Hematopoietic multipotent progenitor cell (in vitro differentiated cells): ENCODE results near the gene C19orf81. TPM values are rescaled to one million over a fixed set of nuclear protein-coding genes. Genes with fewer than 3 reads are reported as not detected.

ENCODE experiments used
- DNase-seq, 3 donors: peaks; one replicate each; pipeline ENCODE4 v3.0.0-alpha.2; 2011 to 2015; ENCODE audit warnings: low read depth in 2 of 3, low spot score in 2 of 3
- total RNA-seq: library from RNA; depleted of rRNA; stranded (reverse); fragments of >200 nt; gene quantifications from one replicate; pipeline ENCODE4 v1.2.3, GENCODE V29; 2012

The C19orf81 gene
- total RNA-seq, 1 donor, result 1.6 TPM

DNA sequence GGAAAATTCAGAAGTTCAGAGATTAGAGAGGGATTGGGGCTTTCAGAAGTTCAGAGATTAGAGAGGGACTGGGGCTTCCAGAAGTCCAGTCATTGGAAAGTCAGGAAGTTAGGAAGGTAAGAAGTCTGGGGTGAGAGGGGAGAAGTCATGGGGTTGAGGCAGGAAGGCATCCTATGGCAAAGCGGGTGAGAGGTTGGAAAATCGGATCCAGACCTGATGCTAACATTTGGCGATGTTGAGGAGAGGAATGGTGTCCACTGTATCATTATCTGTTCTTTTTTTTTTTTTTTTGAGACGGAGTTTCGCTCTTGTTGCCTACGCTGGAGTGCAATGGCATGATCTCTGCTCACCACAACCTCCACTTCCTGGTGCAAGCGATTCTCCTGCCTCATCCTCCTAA, 20.7 kb upstream of the C19orf81 start:
- no peak for DNase-seq

DNA sequence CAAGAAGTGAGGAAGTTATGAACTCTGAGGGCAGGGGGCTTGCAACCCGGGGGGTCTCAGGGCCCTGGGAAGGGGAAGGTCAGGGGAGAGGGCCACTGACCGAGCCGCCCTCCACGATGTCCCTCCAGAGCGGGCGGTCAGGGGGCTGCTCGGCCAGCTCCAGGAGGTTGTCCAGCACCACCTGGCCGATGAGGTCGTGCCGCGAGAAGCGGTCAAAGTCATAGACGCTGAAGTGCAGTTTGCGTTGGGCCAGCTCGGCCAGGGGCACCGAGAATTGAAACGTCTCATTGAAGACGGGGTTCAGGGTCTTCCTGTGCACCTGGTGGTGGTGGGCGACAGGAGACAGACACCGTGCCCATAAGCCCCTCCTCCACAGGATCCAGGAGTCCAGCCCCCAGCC, 20.1 kb upstream of the C19orf81 start:
- no peak for DNase-seq

DNA sequence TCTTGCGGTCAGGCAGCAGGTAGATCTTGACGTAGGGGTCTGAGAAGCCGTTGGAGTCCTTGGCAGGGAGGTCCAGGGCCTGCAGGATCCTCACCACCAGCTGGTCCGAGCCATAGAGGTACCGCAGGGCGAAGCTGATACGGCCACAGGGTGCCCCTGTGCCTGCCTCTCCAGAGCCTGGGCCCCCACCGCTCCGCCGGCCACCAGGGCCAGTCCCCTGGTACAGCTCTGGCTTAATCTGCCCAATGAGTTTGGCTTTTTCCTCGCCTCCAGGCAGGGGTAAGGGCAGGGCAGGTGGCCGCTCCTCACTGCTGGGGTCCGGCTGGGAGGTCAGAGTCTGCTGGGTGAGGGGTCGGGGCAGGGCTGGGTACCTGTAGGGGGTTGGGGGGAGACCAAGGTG, 19.4 kb upstream of the C19orf81 start:
- no peak for DNase-seq

DNA sequence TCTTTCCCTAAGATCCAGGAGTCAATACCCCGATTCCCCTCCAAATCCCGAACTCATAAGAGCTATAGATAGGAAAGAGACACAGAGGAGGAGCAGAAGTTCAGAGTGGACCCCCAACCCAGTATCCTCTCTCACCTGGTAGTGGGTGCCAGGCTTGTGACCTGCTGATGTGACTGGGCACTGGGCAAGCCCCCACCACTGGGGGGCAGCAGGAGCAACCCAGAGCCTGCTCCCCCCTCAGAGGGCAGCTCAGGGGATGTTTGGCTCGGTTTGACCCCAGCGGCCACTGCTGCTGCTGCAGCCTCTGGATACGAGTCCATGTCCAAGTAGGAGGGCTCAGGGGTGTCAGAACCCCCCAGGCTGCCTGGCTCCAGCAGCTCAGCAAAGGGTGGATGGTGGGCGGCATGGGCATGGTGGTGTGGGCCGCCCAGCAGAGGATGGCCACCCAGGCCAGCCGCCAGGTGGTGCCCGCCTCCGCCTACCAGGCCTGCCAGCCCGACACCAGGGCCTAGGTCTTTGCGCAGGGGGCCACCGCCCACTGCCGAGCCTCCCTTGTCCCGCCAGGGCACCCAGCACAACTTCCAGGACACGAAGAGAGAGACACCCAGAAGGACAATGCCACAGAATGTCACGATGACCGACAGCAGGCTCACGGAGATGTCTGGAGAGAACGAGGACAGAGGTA, 17.0 kb upstream of the C19orf81 start:
- no peak for DNase-seq

DNA sequence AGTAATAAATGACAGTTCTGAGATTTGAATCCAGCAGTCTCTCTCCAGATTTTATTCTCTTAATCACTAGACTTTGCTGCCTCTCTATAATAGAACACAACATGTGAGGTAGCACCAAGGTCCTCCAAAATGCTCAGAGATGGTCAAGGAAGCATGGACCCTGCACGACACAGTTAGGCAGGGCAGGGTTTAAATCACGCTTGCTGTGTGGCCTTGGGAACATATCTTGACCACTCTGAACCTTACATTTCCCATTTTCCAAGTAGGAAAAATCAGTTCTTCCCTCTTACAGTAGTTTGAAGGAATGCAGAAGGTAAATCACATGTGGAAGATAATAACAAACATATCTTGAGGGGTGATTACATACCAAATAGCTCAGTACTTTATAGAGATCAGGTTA, 15.9 kb upstream of the C19orf81 start:
- no peak for DNase-seq

DNA sequence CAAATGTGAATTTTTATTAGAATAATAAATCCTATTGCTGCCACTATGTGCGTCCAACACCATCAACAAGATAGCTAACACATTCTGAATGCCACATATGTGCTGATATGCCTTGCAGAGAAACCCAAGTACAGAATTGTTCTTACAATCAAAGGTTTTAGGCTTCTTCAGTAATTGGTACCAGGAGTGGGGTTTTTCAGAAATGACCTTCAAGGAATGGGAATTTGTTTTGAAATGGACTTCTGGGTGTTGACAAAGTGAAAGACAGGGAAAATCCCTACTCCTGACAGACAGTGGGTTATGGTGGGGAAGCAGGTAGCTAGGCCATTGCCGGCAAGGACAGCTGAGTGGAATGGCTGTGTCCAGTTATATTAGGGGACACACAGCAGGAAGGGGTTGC, 15.3 kb upstream of the C19orf81 start:
- no peak for DNase-seq

DNA sequence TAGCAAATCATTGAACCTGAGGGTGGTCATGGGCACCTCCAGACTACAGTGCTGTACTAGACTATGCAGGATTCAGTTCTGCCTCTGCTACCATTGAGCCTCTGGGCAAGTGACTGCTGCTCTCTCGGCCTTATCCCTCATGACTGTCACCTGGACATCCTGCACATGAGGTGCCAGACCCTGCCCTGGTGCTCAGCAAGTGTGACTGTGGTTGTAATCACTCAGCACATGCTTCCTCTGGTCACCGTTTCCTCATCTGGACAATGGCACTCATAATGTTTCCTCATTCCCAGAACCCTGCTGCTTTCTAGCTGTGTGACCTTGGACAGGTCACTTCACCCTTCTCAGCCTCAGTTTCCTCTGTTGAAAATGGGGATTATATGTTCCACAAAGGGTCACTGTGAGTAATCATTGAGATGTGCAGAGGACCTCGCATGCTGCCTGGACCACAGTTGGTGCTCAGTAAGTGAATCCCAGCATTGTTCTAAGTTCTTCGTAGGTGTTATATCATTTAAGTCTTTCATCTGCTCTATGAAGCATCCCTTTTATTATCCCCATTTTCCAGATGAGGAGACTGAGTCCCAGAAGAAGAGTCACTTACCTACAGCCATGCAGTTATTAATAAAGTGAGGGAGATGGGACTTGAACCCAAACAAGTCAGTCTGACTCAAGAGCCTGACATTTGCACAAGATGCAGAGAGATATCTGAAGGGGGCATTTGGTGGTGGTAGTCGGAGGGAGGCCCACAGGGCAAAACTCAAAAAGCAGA, 12.7 kb upstream of the C19orf81 start:
- peak in 1 of 3 donors; percentile 21 for DNase-seq

DNA sequence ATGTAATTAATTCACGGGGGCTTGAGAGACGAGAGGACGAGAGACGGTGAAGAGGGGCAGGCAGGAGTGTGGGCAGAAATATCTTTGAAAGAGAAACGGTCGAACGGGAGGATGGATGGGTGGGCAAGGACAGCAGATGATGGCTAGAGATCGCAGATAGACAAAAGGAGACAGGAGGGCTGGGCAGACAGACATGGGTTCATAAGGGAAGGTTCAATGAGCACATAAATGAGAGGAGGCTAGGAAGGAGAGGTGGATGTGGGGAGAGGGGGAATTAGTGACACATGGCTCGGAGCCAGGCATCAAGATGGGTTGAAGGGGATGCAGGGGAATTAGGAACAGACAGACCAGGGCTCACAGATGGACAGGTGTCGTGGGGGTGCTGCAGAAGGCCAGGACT, 10.6 kb upstream of the C19orf81 start:
- DNase-seq, result no peak

DNA sequence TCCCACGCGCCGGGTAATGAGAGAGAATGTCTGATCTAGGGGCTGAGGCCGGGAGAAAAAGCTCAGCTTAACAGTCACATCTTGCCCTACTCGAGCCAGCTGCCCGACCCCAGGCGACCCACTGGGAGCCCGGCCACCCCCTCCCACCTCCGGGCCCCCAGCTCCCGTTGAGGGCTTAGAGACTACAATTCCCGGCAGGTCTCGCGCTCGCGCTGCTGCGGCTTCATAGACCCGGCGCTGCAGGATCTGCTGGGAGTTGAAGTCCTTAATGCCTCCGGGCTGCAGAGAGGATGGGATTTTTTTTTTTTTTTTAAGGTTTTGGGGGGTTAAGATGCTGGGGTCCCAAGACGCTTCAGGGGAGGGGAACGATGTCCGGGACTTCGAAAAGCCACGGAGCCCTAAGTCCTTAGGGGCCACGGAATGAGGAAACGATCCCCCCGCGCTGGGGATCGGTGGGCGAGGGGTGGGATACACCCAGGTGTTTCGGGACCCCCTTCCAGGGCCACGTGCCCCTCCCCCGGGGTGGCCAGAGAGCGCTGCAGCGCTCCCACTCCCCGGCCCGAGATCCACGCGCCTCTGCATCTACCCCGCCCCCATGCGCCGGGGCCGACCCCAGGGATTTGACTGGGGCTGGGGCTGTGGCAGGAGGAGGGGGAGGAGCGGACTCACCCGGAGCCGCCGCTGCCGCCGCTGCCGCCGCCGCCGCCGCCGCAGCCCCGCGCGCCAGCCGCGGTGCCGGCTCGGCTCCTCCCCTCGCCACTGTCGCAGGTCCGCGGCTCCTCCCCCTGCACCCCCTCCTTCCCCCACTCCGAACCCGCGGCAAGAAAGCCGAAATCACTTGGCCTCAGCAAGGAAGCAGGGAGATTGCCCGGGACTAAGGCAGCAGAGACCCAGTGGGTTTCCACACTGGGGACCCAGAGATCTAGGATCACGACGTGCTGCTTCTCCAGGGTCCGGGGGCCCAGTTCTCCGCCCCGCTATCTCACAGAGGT, 9.8 kb upstream of the C19orf81 start, which contains the start of gene SYT3:
SYT3 (minus strand) TSS at position 761 of the 992 bp plus-strand sequence. CDS start 2,470 bp downstream, outside the sequence.
- peak in 2 of 3 donors; percentile 50 to 63 for DNase-seq

DNA sequence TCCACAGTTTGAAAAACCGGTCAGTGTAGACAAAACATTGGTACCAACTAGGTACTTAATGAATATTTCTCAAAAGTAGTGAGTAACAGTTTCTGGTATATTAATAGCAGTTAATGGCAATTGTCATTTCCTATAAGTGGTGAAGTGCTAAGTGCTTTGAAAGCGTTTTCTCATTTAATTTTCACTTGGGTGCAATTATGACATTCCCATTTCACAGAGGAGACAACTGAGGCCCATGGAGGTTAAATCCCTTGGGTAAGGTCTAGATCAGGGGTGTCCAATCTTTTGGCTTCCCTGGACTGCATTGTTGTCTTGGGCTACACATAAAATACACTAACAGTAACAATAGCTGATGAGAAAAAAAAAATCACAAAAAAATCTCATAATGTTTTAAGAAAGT, 8.9 kb upstream of the C19orf81 start:
- no peak for DNase-seq

DNA sequence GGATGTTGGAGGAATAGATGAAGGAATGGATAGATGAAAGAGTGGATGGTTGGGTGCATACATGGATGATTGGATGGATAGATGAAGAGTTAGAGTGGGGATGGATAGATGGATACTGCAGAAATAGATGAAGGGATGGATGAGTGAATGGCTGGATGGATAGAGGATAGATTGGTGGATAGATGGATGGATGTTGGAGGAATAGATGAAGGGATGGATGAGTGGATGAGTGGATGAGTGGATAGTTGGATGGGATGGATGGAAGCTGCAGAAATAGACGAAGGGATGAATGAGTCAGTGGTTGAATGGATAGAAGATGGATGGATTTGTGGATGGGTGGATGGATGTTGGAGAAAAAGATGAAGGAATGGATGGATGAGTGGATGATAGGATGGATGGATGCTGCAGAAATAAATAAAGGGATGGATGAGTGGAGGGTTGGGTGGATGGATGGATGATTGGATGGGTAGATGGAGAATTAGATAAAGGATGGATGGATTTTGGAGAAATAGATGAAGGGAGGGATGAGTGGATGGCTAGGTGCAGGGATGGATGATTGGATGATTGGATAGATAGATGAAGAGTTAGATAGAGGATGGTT, 4.8 kb upstream of the C19orf81 start:
- DNase-seq, result no peak

DNA sequence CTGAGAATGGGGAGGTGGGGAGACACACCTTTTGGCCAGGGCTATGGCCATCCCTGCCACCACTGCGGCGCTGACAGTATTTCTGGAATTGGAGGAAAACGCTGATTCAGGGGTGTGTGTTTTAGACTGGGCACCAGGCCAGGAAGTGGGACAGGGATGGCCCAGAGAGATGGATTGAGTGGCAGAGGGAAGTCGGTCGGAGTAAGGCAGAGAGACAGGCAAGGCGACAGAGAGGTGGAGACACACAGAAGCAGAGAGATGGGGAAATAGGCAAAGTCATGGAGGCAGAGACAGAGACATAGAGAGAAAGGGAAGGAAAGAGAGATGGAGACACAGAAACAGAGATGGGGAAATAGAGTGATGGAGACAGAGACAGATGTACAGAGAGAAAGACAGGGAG, 4.1 kb upstream of the C19orf81 start:
- no peak for DNase-seq

DNA sequence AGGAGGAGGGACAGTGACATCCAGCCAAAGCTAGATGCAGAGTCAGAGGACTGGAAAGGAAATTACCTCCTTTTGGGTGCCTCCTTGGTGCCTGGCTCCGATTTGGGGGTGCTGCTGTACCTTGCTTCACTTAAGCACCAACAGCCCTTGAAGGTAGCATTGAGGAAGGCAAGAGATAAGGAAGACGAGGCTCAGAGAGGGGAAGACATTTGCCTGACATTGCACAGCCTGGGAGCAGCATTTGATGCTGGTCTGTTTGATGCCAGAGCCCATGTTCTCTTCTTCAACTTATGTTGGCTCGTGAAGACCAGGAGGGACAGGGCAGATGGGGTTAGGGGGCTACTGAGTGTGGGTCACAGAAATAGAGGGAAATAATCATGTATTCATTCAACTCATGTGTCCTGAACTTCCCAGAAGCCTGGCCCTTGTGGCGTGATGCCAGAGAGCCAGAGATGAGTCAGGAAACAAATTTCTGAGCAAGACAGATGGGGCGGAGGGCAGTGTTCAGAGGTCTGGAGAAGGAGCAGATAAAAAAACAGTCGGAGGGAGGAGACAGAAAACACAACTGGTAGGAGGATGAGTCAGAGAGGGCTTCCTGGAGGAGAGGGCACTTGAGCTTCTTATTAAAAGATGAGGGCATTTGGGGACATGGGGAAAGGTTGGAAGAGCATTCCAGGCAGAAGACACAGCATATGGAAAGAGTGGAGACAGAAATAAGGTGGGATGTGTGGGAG, 3.0 kb upstream of the C19orf81 start:
- no peak for DNase-seq

DNA sequence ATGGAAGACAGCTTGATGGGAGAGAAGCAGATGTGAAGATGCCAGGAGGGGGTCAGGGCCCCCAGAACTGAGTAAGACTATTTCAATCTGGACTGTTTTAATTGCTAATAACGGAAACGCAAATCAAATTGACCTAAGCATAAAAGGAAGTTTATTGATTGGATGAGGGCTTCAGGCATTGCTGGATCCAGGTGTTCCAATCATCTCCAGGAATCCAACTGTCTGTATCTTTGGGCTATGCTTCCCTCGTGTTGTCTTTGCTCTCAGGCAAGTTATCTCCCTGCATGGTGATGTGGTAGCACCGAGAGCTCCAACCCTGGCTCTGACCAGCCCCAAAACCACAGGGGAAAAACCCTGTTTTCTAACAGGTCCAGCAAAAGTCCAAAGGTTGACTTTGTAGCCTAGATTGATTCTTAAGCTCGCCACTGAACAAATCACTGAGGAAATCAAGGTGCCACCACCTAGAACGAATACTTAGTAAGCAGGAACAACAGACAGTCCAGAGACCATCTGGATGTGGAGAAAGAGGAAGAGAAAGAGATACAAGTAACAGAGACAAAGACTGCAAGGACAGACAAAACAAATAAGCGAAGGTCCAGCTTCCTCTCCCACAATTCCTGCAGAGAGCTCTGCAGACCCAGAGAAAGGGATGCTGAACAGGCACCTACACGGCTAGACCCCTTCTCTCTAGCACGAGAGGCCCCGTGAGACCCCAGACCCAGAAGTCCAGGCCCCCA, 1.2 kb upstream of the C19orf81 start:
- no peak for DNase-seq

DNA sequence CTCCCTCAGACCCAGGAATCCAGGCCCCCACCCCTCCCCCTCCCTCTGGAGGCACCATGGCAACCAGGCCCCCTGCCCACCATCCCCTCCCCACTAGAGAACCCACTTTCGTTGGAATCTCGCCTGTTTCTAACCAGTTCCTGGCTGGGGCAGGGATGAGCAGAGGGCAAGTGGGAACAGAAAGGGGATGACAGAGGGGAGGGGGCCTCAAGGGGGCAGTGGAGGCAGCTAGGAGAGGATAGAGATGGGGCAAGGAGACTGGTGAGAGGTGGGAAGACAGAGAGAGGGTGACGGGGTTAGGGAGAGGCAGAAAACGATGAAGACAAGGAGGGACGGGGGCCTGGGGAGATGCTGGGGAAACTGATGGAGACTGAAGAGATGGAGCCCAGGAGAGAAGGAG, 586 bp upstream of the C19orf81 start:
- no peak for DNase-seq

DNA sequence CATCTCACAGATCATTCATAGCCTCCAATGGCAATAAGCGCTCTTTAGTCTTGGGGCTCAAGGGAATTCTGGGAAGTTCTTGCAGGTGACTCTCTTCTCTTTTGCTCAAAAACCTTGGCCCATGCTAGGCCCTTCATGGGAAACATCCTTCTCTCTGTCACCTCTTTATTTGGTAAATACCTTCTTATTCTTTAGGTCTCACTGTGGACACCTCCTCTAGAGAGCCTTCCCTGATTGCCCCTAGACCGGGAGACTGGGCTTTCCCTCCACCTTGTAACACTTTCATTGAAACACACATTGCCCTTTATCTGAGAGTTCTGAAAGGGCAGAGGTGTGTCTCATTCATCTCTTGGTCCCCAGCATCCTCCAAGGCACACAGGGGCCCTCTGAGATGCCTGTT, 1.9 kb downstream of the C19orf81 start:
- no peak for DNase-seq

DNA sequence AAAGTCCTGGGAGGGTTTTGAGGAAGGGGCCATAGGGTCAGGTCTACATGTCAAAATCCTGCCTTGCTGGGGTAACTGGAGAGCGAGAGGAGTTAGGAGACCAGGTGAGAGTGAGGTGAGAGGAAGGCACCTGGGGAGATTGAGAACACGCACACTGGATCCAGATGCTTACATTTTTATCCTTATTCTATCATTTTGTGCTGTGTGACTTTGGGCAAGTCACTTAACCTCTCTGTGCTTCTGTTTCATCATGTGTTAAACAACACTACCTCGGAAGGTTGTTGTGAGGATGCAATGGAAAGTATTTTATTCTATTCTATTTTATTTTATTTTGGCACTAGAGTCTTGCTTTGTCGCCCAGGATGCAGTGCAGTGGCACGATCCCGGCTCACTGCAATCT, 3.5 kb downstream of the C19orf81 start:
- DNase-seq, result no peak

DNA sequence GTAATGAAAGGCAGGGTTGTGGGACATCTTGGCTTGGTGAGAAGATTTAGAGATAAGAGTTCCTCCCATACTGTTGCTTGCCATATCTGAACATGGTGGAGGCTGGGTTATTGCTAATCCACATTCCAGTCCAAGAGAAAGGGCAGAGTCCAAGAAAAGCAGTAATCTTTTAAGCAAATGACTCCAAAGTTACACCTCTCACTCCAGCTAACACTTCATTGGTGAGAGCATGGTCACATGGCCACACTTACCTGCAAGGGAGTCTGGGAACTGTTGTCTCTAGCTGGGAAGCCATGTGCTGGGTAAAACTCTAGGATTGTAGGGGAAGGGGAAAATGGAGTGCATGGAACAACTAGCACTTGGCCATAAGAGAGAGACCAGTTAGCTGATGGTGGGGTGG, 5.6 kb downstream of the C19orf81 start:
- no peak for DNase-seq

DNA sequence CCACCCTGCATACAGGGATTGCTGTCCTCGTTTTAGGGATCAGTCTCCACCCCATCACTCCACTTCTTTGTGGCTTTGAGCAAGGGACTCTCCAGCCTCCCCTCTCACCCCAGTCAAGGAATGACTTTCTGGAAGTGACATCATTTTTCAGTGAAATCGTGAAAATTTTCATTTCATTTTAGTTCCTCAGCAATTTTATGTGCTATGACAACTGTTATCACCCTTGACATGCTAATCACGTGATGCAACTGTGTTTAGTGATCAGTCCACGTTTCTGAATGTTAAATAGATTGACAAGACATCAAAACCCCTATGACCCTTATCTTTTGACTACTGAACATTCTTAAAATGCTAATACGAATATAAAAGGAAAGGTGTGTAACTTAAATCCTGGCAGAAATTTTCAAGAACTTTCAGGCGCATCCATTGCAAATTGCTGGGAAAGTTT, 8.0 kb downstream of the C19orf81 start:
- DNase-seq, result no peak
